DMS53 (cell line): ENCODE measurements around the gene PTPN7.
"Not testable (repeated sequence)": the region's sequence is repeated elsewhere in the genome, so short reads cannot be mapped to it uniquely, and the experiment has no call there.

Experiments used
- DNase-seq: peaks from one replicate; lab custom pipeline; 2025; lab: John Stamatoyannopoulos, UW

PTPN7 gene

DNA sequence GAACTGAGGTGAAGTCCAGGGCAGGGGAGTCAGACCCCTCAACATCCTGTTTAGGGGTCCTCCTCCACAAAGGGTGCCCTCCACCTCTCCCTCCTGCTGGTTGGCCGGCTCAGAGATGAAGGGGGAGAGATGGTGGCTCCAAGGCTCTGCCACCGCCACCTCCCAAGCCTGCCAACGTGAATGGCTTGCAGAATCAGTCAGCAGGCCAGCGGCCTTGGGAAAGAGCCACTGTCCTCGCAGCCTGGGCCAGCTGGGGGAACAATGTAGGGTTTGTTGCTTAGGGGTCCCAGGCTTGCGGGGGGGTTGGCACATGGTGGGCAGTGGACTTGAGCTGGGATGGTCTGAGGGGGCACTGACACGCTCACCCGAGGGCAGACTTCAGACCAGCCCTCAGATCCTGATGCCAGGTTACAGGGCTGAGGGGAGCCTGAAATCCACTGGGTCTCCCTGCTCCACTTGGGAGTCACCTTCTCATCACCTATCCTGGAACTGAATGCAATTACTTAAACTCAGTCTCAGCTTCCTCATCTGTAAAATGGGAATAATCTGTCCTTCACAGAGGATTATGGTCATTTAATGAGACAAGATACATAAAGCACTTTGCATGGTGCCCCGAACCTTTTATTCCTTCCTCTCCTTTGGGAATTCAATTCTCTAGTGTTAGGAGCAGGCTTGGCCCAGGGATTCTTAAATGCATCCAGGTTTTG is 29.4 kb downstream of the PTPN7 start:
- no peak for DNase-seq

- no peak for DNase-seq
Observed at GRCh38 chr1:202130297-202130721, 30.1 kb downstream of the PTPN7 start.

GRCh38 chr1:202129453-202130296 is 30.7 kb downstream of the PTPN7 start:
- no peak for DNase-seq

DNA sequence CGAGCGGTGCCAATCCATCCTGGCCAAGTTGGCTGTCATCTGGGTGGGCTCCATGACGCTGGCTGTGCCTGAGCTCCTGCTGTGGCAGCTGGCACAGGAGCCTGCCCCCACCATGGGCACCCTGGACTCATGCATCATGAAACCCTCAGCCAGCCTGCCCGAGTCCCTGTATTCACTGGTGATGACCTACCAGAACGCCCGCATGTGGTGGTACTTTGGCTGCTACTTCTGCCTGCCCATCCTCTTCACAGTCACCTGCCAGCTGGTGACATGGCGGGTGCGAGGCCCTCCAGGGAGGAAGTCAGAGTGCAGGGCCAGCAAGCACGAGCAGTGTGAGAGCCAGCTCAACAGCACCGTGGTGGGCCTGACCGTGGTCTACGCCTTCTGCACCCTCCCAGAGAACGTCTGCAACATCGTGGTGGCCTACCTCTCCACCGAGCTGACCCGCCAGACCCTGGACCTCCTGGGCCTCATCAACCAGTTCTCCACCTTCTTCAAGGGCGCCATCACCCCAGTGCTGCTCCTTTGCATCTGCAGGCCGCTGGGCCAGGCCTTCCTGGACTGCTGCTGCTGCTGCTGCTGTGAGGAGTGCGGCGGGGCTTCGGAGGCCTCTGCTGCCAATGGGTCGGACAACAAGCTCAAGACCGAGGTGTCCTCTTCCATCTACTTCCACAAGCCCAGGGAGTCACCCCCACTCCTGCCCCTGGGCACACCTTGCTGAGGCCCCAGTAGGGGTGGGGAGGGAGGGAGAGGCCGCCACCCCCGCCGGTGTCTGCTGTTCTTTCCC is 32.4 kb downstream of the PTPN7 start:
- DNase-seq, result no peak

- DNase-seq, result no peak
Observed at GRCh38 chr1:202127061-202127460, 33.3 kb downstream of the PTPN7 start.

GRCh38 chr1:202126426-202126825 is 34.0 kb downstream of the PTPN7 start:
- DNase-seq, result no peak

GRCh38 chr1:202125611-202126010 is 34.8 kb downstream of the PTPN7 start:
- no peak for DNase-seq

DNA sequence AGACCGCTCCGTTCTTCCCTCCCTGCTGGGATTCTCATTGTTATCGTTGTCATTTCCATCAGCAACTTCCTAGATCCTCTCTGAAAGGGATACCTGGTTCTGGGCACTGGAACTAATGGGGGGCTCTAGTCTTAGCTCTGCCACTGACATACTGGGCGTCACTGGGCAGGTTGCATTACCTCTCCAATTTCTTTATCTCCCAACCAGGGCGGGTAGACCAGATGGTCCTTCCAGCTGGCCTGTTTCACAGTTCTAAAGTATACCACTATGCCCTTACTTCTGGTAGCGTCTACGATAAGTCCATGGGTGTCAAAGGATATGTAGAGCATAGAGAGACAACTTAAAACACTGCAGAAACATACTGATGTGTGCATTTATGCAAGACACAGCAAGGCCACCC is 36.3 kb downstream of the PTPN7 start:
- no peak for DNase-seq

DNA sequence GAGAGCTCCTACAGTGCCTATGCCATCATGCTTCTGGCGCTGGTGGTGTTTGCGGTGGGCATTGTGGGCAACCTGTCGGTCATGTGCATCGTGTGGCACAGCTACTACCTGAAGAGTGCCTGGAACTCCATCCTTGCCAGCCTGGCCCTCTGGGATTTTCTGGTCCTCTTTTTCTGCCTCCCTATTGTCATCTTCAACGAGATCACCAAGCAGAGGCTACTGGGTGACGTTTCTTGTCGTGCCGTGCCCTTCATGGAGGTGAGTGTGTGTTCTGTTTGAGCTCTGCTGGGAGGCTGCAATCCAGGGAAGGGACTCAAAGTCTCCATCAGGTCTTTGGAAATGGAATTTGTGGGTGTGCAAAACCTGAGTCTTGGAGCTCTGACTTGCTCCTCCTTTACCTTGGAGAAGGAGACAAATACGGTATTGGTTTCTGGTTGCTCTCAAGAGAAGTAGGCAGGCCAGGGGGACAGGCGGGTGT is 37.0 kb downstream of the PTPN7 start:
- no peak for DNase-seq

- peak; percentile 94 for DNase-seq
Observed at GRCh38 chr1:202122639-202123335, 37.6 kb downstream of the PTPN7 start, which contains the start of gene GPR37L1. Gene GPR37L1, plus strand, starts transcription at chr1:202122917. Its CDS starts 47 bp downstream, at chr1:202122964.

GRCh38 chr1:202121006-202121405 is 39.4 kb downstream of the PTPN7 start:
- DNase-seq, result no peak

GRCh38 chr1:202117898-202118371 is 42.5 kb downstream of the PTPN7 start:
- no peak for DNase-seq

DNA sequence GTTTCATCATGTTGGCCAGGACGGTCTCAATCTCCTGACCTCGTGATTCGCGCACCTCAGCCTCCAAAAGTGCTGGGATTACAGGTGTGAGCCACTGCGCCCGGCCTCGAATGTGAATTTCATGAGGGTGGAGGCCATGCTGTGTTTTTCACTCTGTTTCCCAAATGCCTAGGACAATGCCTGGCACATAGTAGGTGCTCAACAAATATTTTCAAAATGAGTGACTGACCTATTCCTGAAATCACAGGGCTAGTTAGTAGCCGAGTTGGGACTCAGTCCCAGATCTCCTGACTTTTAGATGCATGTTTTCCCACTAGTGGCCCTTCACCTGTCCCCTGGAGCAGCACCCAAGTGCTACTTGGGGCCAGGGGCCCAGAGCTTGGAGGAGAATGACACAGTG is 44.1 kb downstream of the PTPN7 start:
- no peak for DNase-seq

DNA sequence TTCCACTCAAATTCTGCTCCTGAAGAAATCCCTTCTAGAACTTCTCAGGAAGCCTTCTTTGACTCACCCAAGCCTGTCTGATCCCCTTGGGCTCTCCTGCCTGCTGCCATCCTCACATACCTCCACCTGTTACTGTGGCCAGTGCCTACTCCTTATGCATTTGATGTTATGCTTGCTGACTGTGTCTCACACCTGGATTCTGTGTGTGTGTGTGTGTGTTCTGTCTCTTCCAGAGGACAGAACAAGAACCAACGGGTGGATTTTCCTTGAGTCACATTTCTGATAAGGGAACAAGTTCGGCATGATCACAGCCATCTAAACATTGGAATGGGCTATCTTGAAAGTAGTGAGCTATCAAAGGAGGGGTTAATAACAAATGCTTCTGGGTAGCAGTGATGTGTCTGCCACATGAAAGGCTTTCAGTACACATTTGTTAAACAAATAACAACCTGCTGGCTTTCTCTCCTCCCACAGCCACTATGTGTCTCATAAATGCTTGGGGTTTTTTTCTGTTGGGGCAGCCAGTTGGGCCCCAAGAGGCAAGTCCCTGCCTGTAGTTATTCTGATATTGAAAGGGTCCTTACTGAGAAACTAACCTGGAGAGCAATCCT is 46.6 kb downstream of the PTPN7 start:
- peak; percentile 80 for DNase-seq

- DNase-seq, result peak; percentile 78
Observed at GRCh38 chr1:202112859-202113689, 47.3 kb downstream of the PTPN7 start.

DNA sequence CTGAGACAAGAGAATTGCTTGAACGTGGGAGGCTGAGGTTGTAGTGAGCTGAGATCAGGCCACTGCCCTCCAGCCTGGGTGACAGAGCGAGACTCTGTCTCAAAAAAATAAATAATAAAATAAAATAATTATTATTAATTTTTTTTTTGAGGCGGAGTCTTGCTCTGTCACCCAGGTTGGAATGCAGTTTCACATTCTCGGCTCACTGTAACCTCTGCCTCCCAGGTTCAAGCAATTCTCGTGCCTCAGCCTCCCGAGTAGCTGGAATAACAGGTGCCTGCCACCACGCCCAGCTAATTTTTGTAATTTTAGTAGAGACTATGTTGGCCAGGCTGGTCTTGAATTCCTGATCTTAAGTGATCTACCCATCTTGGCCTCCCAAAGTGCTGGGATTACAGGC is 48.8 kb downstream of the PTPN7 start:
- not testable (repeated sequence) for DNase-seq

DNA sequence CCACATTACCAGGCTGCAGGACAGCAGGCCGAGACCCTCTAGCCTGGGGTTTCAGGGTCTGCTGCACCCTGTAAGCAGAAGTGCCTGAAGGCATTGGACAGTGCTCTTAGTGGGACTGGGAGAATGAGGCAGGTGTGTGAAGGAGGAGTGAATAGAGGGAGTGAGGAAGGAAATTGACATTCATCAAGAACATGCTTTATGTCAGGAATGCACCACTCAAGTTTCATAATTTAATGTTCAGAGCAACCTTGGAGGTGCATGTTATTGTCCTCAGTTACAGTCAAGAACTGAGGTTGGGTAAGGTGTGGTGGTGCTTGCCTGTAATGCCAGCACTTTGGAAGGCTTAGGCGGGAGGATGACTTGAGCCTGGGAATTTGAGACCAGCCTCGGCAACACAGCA is 49.4 kb downstream of the PTPN7 start:
- DNase-seq, result no peak

DNA sequence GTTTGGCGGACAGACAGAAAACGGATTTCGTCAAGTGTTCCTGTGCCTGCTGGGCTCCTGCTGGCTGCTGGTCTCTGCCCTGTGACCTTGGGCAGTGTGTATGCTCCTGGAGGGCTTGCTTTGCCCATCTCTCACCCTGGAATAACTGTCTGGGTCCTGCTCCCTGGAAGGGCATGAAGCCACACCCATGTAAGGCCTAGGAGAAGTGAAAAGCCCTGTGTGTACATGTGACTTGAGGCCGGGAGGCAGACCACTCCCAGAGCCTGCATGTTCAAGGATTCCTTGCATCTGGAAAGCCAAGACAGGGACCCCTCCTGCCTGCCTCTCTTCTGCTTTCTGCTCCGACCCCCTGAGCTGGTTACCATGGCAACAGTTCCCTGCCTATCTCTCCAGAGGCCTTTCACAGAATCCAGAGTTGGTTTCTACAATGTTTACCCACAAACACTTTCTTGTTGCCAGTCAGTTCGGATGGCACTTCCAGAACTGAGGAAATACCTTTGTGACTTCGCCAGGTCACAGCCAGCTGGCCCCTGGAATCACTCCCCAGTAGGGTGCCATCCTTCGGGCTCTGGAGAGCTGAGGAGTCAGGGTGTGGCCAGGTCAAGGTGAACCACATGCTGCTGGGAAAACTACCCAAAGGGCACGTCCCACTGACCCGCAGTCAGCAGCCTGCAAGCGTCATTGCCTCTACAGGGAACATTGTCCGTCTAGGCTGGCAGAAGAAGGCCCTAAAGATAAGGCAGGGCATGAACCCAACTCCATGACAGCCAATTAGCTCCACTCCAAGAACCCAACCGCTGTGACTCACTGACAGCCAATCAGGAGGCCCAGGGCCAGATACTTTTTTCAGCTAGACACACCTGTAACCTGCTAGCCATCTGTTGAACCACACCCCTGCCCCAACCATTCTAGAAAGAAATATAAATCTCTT is 52.3 kb downstream of the PTPN7 start:
- DNase-seq, result peak; percentile 55

- peak; percentile 75 for DNase-seq
Observed at GRCh38 chr1:202107321-202107761, 53.1 kb downstream of the PTPN7 start.
